Type B pancreatic cell (in vitro differentiated cells): Measurements from ENCODE around the gene IL1RAPL1. TPM values are rescaled to one million over a fixed set of nuclear protein-coding genes. Genes with fewer than 3 reads are reported as not detected.

ENCODE experiments used
- DNase-seq: peaks from one replicate; pipeline ENCODE4 v3.0.0; 2021; ENCODE audit warnings: mixed read lengths; ENCODE audit not compliant: unreplicated experiment; ENCODE audit errors: extremely low spot score
- H3K27ac Mint-ChIP-seq: 2 replicates; pipeline ENCODE4 v1.8.0; 2021; ENCODE audit warnings: mild to moderate bottlenecking, mixed read lengths
- H3K27me3 Mint-ChIP-seq: 2 replicates; pipeline ENCODE4 v1.8.0; 2021; ENCODE audit warnings: mixed read lengths
- H3K36me3 Mint-ChIP-seq: 2 replicates; pipeline ENCODE4 v1.8.0; 2021; ENCODE audit warnings: mixed read lengths
- H3K4me1 Mint-ChIP-seq: one replicate; pipeline ENCODE4 v1.8.0; 2021; ENCODE audit warnings: mixed read lengths; ENCODE audit not compliant: unreplicated experiment
- H3K4me3 Mint-ChIP-seq: 2 replicates; pipeline ENCODE4 v1.8.0; 2021; ENCODE audit warnings: mild to moderate bottlenecking, mixed read lengths
- H3K9me3 Mint-ChIP-seq: 2 replicates; pipeline ENCODE4 v1.8.0; 2021; ENCODE audit warnings: mixed read lengths
- total RNA-seq: library from RNA; stranded (reverse); gene quantifications from 2 replicates; pipeline ENCODE4 v1.2.1, GENCODE V29; 2021; ENCODE audit warnings: low replicate concordance
- TF ChIP-seq, protein P1 (sequence below): fragments of 200-600 bp; sonication (generic); conservative IDR thresholded peaks from 2 replicates; pipeline ENCODE4 v1.5.0; 2021; ENCODE audit warnings: antibody characterized with exemption, mild to moderate bottlenecking

Gene IL1RAPL1
- total RNA-seq, 1 donor from 2014 or later = 2.6 TPM

- no peak overlapping the region for H3K27ac Mint-ChIP-seq
- H3K4me1 Mint-ChIP-seq = peaks cover 4% of the 10 kb centered on the region
- no peaks in the 10 kb centered on the region for H3K9me3 Mint-ChIP-seq
- H3K36me3 Mint-ChIP-seq = no peaks in the 10 kb centered on the region
- no peak overlapping the region for H3K4me3 Mint-ChIP-seq
- DNase-seq = no peak
- H3K27me3 Mint-ChIP-seq = no peaks in the 10 kb centered on the region
- TF ChIP-seq, protein P1, sequence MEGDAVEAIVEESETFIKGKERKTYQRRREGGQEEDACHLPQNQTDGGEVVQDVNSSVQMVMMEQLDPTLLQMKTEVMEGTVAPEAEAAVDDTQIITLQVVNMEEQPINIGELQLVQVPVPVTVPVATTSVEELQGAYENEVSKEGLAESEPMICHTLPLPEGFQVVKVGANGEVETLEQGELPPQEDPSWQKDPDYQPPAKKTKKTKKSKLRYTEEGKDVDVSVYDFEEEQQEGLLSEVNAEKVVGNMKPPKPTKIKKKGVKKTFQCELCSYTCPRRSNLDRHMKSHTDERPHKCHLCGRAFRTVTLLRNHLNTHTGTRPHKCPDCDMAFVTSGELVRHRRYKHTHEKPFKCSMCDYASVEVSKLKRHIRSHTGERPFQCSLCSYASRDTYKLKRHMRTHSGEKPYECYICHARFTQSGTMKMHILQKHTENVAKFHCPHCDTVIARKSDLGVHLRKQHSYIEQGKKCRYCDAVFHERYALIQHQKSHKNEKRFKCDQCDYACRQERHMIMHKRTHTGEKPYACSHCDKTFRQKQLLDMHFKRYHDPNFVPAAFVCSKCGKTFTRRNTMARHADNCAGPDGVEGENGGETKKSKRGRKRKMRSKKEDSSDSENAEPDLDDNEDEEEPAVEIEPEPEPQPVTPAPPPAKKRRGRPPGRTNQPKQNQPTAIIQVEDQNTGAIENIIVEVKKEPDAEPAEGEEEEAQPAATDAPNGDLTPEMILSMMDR = no peak
Measured at GRCh38 chrX:29531336-29531735, 944.1 kb downstream of the IL1RAPL1 start.

GRCh38 chrX:29535212-29536162 is 948.2 kb downstream of the IL1RAPL1 start:
- Mint-ChIP-seq H3K36me3 (no peaks in the 10 kb centered on the region), H3K4me3 (no peak overlapping the region), H3K9me3 (no peaks in the 10 kb centered on the region), H3K4me1 (peaks cover 4% of the 10 kb centered on the region), H3K27me3 (no peaks in the 10 kb centered on the region), H3K27ac (no peak overlapping the region)
- DNase-seq = no peak
- TF ChIP-seq, protein P1 = no peak

GRCh38 chrX:29541038-29541437 is 953.8 kb downstream of the IL1RAPL1 start:
- no peaks in the 10 kb centered on the region for H3K9me3 Mint-ChIP-seq
- DNase-seq = no peak
- no peak overlapping the region for H3K27ac Mint-ChIP-seq
- no peaks in the 10 kb centered on the region for H3K4me1 Mint-ChIP-seq
- TF ChIP-seq, protein P1 = no peak
- no peaks in the 10 kb centered on the region for H3K27me3 Mint-ChIP-seq
- no peaks in the 10 kb centered on the region for H3K36me3 Mint-ChIP-seq
- H3K4me3 Mint-ChIP-seq = no peak overlapping the region

- Mint-ChIP-seq H3K27me3 (no peaks in the 10 kb centered on the region), H3K27ac (no peak overlapping the region), H3K36me3 (no peaks in the 10 kb centered on the region), H3K9me3 (no peaks in the 10 kb centered on the region), H3K4me1 (no peaks in the 10 kb centered on the region), H3K4me3 (no peak overlapping the region)
- DNase-seq = no peak
- TF ChIP-seq, protein P1 = no peak
Measured at GRCh38 chrX:29542152-29542551, 954.9 kb downstream of the IL1RAPL1 start.

DNA sequence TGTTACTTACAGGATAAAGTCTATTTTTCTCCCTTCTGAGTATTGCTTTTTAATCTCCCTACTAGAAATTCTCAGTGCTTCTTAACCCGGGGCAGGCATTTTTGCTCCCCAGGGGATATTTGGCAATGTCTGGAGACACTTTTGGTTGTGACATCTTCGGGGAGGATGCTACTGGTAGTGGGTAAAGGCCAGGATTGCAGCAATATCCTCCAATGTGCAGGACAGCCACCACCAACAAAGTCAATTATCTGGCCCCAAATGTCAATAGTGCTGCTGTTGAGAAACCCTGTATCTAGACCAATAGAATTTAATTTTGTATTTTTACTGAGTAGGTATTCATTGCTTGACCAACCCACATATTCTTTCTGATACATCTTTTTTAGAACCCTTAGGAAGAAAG is 958.6 kb downstream of the IL1RAPL1 start:
- H3K27ac Mint-ChIP-seq = no peak overlapping the region
- no peaks in the 10 kb centered on the region for H3K9me3 Mint-ChIP-seq
- H3K27me3 Mint-ChIP-seq = no peaks in the 10 kb centered on the region
- no peaks in the 10 kb centered on the region for H3K36me3 Mint-ChIP-seq
- TF ChIP-seq, protein P1 = no peak
- DNase-seq = no peak
- no peak overlapping the region for H3K4me3 Mint-ChIP-seq
- H3K4me1 Mint-ChIP-seq = no peaks in the 10 kb centered on the region
